Prostate gland (tissue), 2 donors: Measurements from ENCODE around the gene LRCH4. TPM values are rescaled to one million over a fixed set of nuclear protein-coding genes. Genes with fewer than 3 reads are reported as not detected.

Experiments
- DNase-seq: peaks from one replicate; pipeline ENCODE4 v3.0.0-alpha.2; 2019; ENCODE audit warnings: low spot score
- H3K27ac ChIP-seq, 2 donors: fragments of 200-600 bp; sonication (generic); 2 replicates each; pipeline ENCODE4 v1.5.1; 2017 to 2019
- H3K27me3 ChIP-seq: fragments of 200-600 bp; sonication (generic); replicated peaks from 2 replicates; pipeline ENCODE4 v1.5.1; 2019; ENCODE audit not compliant: insufficient read depth
- H3K36me3 ChIP-seq, 2 donors: fragments of 200-600 bp; sonication (generic); 1 replicate in 1 of 2; 2 replicates in 1 of 2; pipeline versions ENCODE4 v1.5.1 to v1.8.1; 2017 to 2019
- H3K4me1 ChIP-seq: fragments of 200-600 bp; sonication (generic); replicated peaks from 2 replicates; pipeline ENCODE4 v1.5.1; 2019
- H3K4me3 ChIP-seq, 2 donors: fragments of 200-600 bp; sonication (generic); 2 replicates each; pipeline ENCODE4 v1.5.1; 2017 to 2019
- H3K9me3 ChIP-seq: fragments of 200-600 bp; sonication (generic); 2 replicates; pipeline ENCODE4 v1.5.1; 2017
- CTCF ChIP-seq, 4 experiments: fragments of 200-600 bp in 2 of 4; fragments of 450-650 bp in 2 of 4; sonication (generic) in 2 of 4; IDR thresholded peaks; 1 replicate in 3 of 4; 2 replicates in 1 of 4; pipeline ENCODE4 v1.5.1; 2016 to 2019; ENCODE audit warnings: antibody characterized with exemption in 4 of 4, mild to moderate bottlenecking in 2 of 4, moderate library complexity in 2 of 4
- POLR2A ChIP-seq: fragments of 450-650 bp; IDR thresholded peaks from one replicate; pipeline ENCODE4 v1.6.1; 2016; ENCODE audit warnings: antibody characterized with exemption, mild to moderate bottlenecking
- POLR2AphosphoS5 ChIP-seq: sonication (generic); formaldehyde crosslinking; IDR thresholded peaks from one replicate; pipeline ENCODE4 v1.6.1; 2017; ENCODE audit warnings: antibody characterized with exemption
- WGBS: methylation state at CpG from one replicate; pipeline ENCODE4 v1.1.5; 2018; 5-methylcytosine and 5-hydroxymethylcytosine counted together
- intact Hi-C: fragments of 100-400 bp; cut with DNase I; formaldehyde crosslinking; loops from one replicate; pipeline ENCODE4 v1.14.2; 2022
- total RNA-seq, 2 donors: library from RNA; depleted of rRNA; stranded (reverse); fragments of >200 nt; gene quantifications; one replicate each; pipeline ENCODE4 v1.1.0, GENCODE V29; 2016

LRCH4 gene
- total RNA-seq, 2 donors from 2014 or later = 66.8 to 202 TPM

- Histone ChIP-seq H3K27ac (no peak overlapping the region), H3K27me3 (no peaks in the 10 kb centered on the region), H3K4me1 (no peaks in the 10 kb centered on the region), H3K36me3 (no peaks in the 10 kb centered on the region), H3K4me3 (no peak overlapping the region), H3K9me3 (no peaks in the 10 kb centered on the region)
- no peak for TF ChIP-seq CTCF (IDR thresholded peaks at IDR 0.05)
- TF ChIP-seq POLR2A = no peak
- no peak for TF ChIP-seq POLR2AphosphoS5
- intact Hi-C loops = no loop called here
- no peak for DNase-seq
- WGBS = 94% methylated on average over 12 of the region's 12 CpGs
Observed at GRCh38 chr7:100606313-100606712, 20.4 kb upstream of the LRCH4 start.

DNA sequence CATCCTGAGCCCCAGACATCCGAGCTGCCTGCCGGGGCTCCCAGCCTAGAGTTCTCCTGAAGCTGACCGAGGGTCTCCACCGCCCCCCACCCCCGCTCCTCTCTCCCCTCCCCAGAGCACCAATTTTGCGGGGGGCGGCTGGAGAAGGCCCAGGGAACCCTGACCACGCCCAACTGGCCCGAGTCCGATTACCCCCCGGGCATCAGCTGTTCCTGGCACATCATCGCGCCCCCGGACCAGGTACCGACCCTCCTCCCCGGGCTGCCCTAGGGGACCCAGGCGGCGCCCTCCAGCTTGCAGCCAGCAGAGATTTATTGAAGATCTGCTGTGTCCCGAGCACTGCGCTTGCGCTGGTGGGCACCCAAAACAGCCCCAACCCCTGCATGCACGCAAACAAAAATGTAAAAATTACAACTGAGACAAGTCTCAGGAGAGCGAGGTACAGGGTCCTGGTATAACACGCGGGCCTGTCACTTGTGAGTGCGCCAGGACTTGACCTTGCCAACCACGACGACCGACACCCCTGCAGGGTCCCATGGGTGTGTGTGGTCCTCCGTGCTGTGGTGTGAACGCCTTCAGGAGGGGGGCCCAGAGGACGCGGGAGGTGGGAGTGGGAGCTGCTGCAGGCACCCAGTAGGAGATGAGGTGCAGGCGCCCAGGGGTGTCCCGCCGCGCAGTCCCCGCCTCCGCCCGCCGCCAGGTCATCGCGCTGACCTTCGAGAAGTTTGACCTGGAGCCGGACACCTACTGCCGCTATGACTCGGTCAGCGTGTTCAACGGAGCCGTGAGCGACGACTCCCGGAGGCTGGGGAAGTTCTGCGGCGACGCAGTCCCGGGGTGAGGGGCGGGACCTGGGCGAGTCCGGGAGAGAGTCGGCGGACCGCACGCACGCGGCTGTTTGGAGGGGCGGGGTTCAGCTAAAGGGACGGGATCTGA lies 19.3 kb upstream of the LRCH4 start:
- H3K27me3 ChIP-seq = no peaks in the 10 kb centered on the region
- no peak for TF ChIP-seq POLR2AphosphoS5
- no peak for TF ChIP-seq CTCF (IDR thresholded peaks at IDR 0.05)
- peak; percentile 19 for TF ChIP-seq POLR2A
- no peaks in the 10 kb centered on the region for H3K9me3 ChIP-seq
- intact Hi-C loops = no loop called here
- H3K4me1 ChIP-seq = no peaks in the 10 kb centered on the region
- peak overlapping the region; percentile 74 to 77 for H3K27ac ChIP-seq
- WGBS = 12% methylated on average over 67 of the region's 68 CpGs
- DNase-seq = no peak
- peak overlapping the region; percentile 52 to 68 for H3K4me3 ChIP-seq
- no peaks in the 10 kb centered on the region for H3K36me3 ChIP-seq

- WGBS = under 1% methylated on average over 44 of the region's 70 CpGs
- intact Hi-C loops = no loop called here
- Histone ChIP-seq H3K36me3 (no peaks in the 10 kb centered on the region), H3K4me1 (no peaks in the 10 kb centered on the region), H3K9me3 (no peaks in the 10 kb centered on the region), H3K27ac (peak overlapping the region; percentile 74 to 77), H3K4me3 (peak overlapping the region; percentile 52 to 68), H3K27me3 (no peaks in the 10 kb centered on the region)
- peak; percentile 9 for TF ChIP-seq POLR2AphosphoS5
- TF ChIP-seq POLR2A = peak; percentile 43
- TF ChIP-seq CTCF (IDR thresholded peaks at IDR 0.05) = peak; percentile 33 to 59 (median 48)
- peak; percentile 54 for DNase-seq
Observed at GRCh38 chr7:100604028-100604975, 18.4 kb upstream of the LRCH4 start.

- no peaks in the 10 kb centered on the region for H3K9me3 ChIP-seq
- TF ChIP-seq CTCF (IDR thresholded peaks at IDR 0.05) = peak in 1 of 4 experiments; percentile 3
- no peak for TF ChIP-seq POLR2A
- no peaks in the 10 kb centered on the region for H3K36me3 ChIP-seq
- H3K4me1 ChIP-seq = no peaks in the 10 kb centered on the region
- 10% methylated on average over 8 of the region's 10 CpGs for WGBS
- H3K27me3 ChIP-seq = no peaks in the 10 kb centered on the region
- peak overlapping the region; percentile 52 to 68 for H3K4me3 ChIP-seq
- intact Hi-C loops = no loop called here
- peak overlapping the region; percentile 74 to 77 for H3K27ac ChIP-seq
- DNase-seq = no peak
Observed at GRCh38 chr7:100603726-100604027, 17.7 kb upstream of the LRCH4 start.
